ENCODE data around the gene HCAR3.

DNA sequence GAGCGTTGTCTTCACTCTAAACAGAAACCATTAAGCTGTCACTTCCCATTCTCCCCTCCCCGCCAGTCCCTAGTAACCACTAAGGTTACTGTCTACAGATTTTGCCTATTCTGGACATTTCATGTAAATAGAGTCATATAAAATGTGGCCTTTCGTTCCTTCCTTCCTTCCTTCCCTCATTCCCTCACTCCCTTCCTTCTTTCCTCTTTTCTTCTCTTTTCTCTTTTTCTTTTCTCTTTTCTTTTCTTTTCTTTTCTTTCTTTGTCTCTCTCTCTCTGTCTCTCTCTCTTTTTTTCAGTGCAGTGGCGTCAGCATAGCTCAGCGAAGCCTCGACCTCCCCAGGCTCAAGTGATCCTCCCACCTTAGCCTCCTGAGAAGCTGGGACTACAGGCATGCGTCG, 51.3 kb downstream of the HCAR3 start:
- TF ChIP-seq EZH2 (IDR thresholded peaks at IDR 0.05; ENCODE audit: low read length, missing control alignments): no peak
- TF ChIP-seq, protein P1, sequence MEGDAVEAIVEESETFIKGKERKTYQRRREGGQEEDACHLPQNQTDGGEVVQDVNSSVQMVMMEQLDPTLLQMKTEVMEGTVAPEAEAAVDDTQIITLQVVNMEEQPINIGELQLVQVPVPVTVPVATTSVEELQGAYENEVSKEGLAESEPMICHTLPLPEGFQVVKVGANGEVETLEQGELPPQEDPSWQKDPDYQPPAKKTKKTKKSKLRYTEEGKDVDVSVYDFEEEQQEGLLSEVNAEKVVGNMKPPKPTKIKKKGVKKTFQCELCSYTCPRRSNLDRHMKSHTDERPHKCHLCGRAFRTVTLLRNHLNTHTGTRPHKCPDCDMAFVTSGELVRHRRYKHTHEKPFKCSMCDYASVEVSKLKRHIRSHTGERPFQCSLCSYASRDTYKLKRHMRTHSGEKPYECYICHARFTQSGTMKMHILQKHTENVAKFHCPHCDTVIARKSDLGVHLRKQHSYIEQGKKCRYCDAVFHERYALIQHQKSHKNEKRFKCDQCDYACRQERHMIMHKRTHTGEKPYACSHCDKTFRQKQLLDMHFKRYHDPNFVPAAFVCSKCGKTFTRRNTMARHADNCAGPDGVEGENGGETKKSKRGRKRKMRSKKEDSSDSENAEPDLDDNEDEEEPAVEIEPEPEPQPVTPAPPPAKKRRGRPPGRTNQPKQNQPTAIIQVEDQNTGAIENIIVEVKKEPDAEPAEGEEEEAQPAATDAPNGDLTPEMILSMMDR (conservative IDR thresholded peaks at IDR 0.05 in 1 of 2, IDR thresholded peaks at IDR 0.05 in 1 of 2; ENCODE audit: low read depth in 1 of 2, low read length in 2 of 2): no peak
